Progenitor cell of endocrine pancreas (in vitro differentiated cells): ENCODE data around the gene KAZN. TPM values are rescaled to one million over a fixed set of nuclear protein-coding genes. Genes with fewer than 3 reads are reported as not detected.

ENCODE experiments used
- DNase-seq: peaks from one replicate; pipeline ENCODE4 v3.0.0; 2021; ENCODE audit warnings: low spot score; ENCODE audit not compliant: unreplicated experiment
- H3K27ac Mint-ChIP-seq: 2 replicates; pipeline ENCODE4 v1.8.0; 2021; ENCODE audit warnings: mild to moderate bottlenecking, moderate library complexity, mixed read lengths
- H3K27me3 Mint-ChIP-seq: 2 replicates; pipeline ENCODE4 v1.8.0; 2021; ENCODE audit warnings: mixed read lengths
- H3K36me3 Mint-ChIP-seq: 2 replicates; pipeline ENCODE4 v1.8.0; 2022; ENCODE audit warnings: mixed read lengths; ENCODE audit not compliant: insufficient read depth
- H3K4me1 Mint-ChIP-seq: 2 replicates; pipeline ENCODE4 v1.8.0; 2021; ENCODE audit warnings: low read depth, mixed read lengths
- H3K4me3 Mint-ChIP-seq: 2 replicates; pipeline ENCODE4 v1.8.0; 2021; ENCODE audit warnings: low read depth, mild to moderate bottlenecking, moderate library complexity, mixed read lengths
- H3K9me3 Mint-ChIP-seq: 2 replicates; pipeline ENCODE4 v1.8.0; 2021; ENCODE audit warnings: low read depth, mixed read lengths
- total RNA-seq: library from RNA; stranded (reverse); gene quantifications from 2 replicates; pipeline ENCODE4 v1.2.1, GENCODE V29; 2021
- TF ChIP-seq, protein P1 (sequence below): fragments of 200-600 bp; sonication (generic); IDR thresholded peaks from one replicate; pipeline ENCODE4 v1.5.0; 2021; ENCODE audit warnings: antibody characterized with exemption, mild to moderate bottlenecking; ENCODE audit not compliant: unreplicated experiment

Gene KAZN
- total RNA-seq, 1 donor from 2014 or later, result 12.9 TPM

DNA sequence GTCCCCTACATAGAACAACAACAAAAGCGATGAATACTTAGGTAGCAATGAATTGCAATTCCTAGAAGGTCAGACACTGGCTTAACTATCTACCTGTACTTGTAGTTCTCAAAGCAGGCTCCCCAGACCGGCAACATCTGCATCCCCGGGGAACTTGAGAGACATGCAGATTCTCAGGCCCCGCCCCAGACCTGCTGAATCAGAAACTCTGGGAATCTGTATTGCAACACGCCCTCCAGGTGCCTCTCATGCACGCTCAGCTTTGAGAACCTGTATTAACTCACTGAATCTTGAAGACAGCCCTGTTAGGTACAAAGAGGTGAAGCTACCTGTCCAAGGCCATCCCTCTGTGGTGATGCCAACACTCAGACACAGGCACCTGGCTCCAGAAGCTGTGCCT lies 128.1 kb downstream of the KAZN start:
- no peak overlapping the region for H3K27ac Mint-ChIP-seq
- H3K4me3 Mint-ChIP-seq, result no peak overlapping the region
- peaks cover 2% of the 10 kb centered on the region for H3K36me3 Mint-ChIP-seq
- no peaks in the 10 kb centered on the region for H3K27me3 Mint-ChIP-seq
- no peaks in the 10 kb centered on the region for H3K9me3 Mint-ChIP-seq
- peaks cover 5% of the 10 kb centered on the region for H3K4me1 Mint-ChIP-seq
- no peak for DNase-seq
- TF ChIP-seq, protein P1, sequence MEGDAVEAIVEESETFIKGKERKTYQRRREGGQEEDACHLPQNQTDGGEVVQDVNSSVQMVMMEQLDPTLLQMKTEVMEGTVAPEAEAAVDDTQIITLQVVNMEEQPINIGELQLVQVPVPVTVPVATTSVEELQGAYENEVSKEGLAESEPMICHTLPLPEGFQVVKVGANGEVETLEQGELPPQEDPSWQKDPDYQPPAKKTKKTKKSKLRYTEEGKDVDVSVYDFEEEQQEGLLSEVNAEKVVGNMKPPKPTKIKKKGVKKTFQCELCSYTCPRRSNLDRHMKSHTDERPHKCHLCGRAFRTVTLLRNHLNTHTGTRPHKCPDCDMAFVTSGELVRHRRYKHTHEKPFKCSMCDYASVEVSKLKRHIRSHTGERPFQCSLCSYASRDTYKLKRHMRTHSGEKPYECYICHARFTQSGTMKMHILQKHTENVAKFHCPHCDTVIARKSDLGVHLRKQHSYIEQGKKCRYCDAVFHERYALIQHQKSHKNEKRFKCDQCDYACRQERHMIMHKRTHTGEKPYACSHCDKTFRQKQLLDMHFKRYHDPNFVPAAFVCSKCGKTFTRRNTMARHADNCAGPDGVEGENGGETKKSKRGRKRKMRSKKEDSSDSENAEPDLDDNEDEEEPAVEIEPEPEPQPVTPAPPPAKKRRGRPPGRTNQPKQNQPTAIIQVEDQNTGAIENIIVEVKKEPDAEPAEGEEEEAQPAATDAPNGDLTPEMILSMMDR, result no peak

DNA sequence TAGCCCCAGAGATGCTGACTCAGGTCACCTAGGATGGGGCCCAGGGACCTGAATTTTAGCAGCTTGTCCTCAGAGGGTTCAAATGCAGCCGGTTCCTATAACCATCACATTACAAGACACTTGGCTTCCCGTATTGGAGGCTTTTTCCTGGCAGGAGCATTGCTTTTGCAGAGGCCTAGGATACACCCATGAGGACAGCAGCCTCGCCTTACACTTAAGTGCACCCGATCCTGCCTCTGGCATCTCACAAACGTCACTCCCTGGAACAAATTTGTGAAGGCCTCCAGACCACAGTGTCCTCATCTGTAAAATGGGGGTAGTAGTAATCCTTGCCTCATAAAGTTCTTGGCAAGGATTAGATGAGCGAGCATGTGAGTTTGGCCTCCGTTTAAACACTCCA lies 130.0 kb downstream of the KAZN start:
- no peaks in the 10 kb centered on the region for H3K27me3 Mint-ChIP-seq

DNA sequence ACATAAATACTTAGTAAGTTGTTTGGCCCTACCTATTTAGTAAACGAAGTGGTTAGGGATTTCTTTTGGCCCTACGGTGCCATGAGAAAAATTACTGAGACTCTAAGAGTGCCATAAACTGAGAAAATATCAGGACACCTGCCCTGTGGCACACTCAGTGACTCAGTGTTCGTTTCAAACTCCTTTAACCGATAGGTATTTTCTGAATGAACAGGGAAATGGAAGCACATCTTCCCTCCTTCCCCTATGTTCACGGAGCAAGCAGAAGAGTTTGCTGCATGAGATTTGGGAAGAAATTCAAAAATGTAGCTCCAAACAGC lies 134.2 kb downstream of the KAZN start:
- peaks cover 4% of the 10 kb centered on the region for H3K27me3 Mint-ChIP-seq
- DNase-seq, result no peak
- peak overlapping the region; percentile 76 for H3K27ac Mint-ChIP-seq

More for the DNA sequence above, 130.0 kb downstream of the KAZN start:
- H3K27ac Mint-ChIP-seq, result no peak overlapping the region
- no peaks in the 10 kb centered on the region for H3K36me3 Mint-ChIP-seq
- peaks cover 15% of the 10 kb centered on the region for H3K4me1 Mint-ChIP-seq
- H3K9me3 Mint-ChIP-seq, result no peaks in the 10 kb centered on the region
- DNase-seq, result no peak
- TF ChIP-seq, protein P1, result no peak
- H3K4me3 Mint-ChIP-seq, result no peak overlapping the region

DNA sequence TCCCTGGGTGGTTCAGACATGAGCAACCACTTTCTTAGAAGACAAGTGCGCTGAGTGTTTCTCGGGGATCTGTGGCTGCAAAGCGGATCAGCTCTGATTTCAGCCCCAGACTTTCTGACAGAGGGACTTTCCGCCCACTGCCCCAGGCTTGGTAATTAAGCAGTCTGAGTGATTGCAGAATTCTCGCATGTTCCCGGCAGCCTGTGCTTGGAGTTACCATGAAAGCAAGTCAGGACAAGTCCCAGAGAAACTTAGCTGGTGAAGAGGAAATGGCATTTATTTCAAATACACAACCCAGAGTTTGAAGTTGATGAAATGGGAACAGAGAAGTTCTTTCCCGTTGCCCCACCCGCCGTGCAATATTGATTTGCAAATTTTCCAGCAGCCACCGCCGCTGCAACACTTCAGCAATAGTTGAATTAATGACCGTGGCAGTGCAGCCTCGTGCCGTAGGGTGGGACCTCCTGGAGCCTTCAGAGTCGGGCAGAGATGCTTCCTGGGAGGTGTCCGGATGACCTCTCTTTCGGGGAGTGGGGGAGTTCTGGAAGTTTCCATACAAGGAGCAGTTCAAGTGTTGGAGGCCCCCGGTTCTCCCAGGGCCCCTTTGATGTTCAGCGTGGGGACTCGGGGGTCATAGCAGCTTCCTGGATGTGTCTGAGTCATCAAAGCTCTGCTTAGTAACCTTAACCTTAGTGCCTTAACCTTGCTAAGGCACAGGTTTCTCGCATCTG lies 134.7 kb downstream of the KAZN start:
- Mint-ChIP-seq H3K4me3 (peak overlapping the region; percentile 35), H3K27me3 (peaks cover 4% of the 10 kb centered on the region), H3K4me1 (peaks cover 22% of the 10 kb centered on the region), H3K9me3 (no peaks in the 10 kb centered on the region), H3K36me3 (no peaks in the 10 kb centered on the region), H3K27ac (peak overlapping the region; percentile 87)
- no peak for DNase-seq
- TF ChIP-seq, protein P1, result no peak

More for the DNA sequence above, 134.2 kb downstream of the KAZN start:
- H3K36me3 Mint-ChIP-seq, result no peaks in the 10 kb centered on the region
- TF ChIP-seq, protein P1, result no peak
- H3K4me1 Mint-ChIP-seq, result peaks cover 22% of the 10 kb centered on the region
- H3K9me3 Mint-ChIP-seq, result no peaks in the 10 kb centered on the region
- peak overlapping the region; percentile 35 for H3K4me3 Mint-ChIP-seq

DNA sequence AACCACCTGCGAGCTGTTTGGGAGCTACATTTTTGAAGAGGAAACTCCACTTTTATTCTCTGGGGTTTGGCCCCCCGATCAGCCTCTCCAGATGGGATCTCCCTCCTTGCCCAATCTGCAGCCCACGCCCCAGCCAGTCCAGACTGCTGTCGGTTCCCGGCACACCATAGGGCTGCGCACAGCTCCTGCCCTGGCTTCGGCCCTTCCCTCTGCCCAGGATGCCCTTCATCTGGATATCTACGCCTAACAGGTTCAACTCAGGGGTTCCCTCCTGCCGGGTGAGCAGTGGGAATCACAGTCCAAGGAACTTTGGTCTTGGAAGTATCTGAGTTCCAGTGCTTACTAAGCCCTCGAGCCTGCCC lies 135.3 kb downstream of the KAZN start:
- H3K4me3 Mint-ChIP-seq, result no peak overlapping the region
- H3K9me3 Mint-ChIP-seq, result no peaks in the 10 kb centered on the region
- H3K4me1 Mint-ChIP-seq, result peaks cover 24% of the 10 kb centered on the region

More for the DNA sequence above, 135.3 kb downstream of the KAZN start:
- no peak for DNase-seq
- H3K27ac Mint-ChIP-seq, result peak overlapping the region; percentile 34
- peaks cover 4% of the 10 kb centered on the region for H3K27me3 Mint-ChIP-seq
- H3K36me3 Mint-ChIP-seq, result no peaks in the 10 kb centered on the region
- TF ChIP-seq, protein P1, result no peak
